Endometrial microvascular endothelial cells (primary cell): Measurements from ENCODE around the gene ST3GAL3. TPM values are rescaled to one million over a fixed set of nuclear protein-coding genes. Genes with fewer than 3 reads are reported as not detected.

Experiments
- in situ Hi-C: cut with HindIII; loops from 2 replicates; pipeline ENCODE4 v1.10.0; 2017; ENCODE audit warnings: low sequenced_read_pairs, low pct_unique_long_range_greater_than_20kb; ENCODE audit errors: inconsistent ontology term
- total RNA-seq: library from RNA; depleted of rRNA; stranded (reverse); fragments of >200 nt; gene quantifications from one replicate; pipeline ENCODE4 v1.2.3, GENCODE V29; 2015; ENCODE audit errors: inconsistent ontology term

The ST3GAL3 gene
- total RNA-seq, 1 donor from 2014 or later, result 9.0 TPM

GRCh38 chr1:43736819-43737218, 29.5 kb downstream of the ST3GAL3 start:
- in situ Hi-C loops, result no loop called here

GRCh38 chr1:43742026-43742425, 34.7 kb downstream of the ST3GAL3 start:
- in situ Hi-C loops, result no loop called here

- in situ Hi-C loops, result no loop called here
Observed at GRCh38 chr1:43743206-43743605, 35.9 kb downstream of the ST3GAL3 start.

- in situ Hi-C loops, result no loop called here
Observed at GRCh38 chr1:43747736-43748135, 40.4 kb downstream of the ST3GAL3 start.

- in situ Hi-C loops, result no loop called here
Observed at GRCh38 chr1:43750083-43750482, 42.7 kb downstream of the ST3GAL3 start.

GRCh38 chr1:43753422-43753821, 46.1 kb downstream of the ST3GAL3 start:
- in situ Hi-C loops, result no loop called here

GRCh38 chr1:43754892-43755291, 47.6 kb downstream of the ST3GAL3 start:
- in situ Hi-C loops, result no loop called here

- in situ Hi-C loops, result no loop called here
Observed at GRCh38 chr1:43757343-43758053, 50.2 kb downstream of the ST3GAL3 start.

GRCh38 chr1:43760745-43761317, 53.5 kb downstream of the ST3GAL3 start:
- in situ Hi-C loops, result loop anchor here (10.0 kb wide), 1 partner anchor 174 kb away; the partner anchor contains the start of gene ARTN

GRCh38 chr1:43763497-43763973, 56.2 kb downstream of the ST3GAL3 start:
- in situ Hi-C loops, result loop anchor here (10.0 kb wide), 1 partner anchor 171 kb away; the partner anchor contains the start of gene ARTN

- in situ Hi-C loops, result loop anchor here (10.0 kb wide), 1 partner anchor 170 kb away; the partner anchor contains the start of gene ARTN
Observed at GRCh38 chr1:43764581-43764980, 57.2 kb downstream of the ST3GAL3 start.

GRCh38 chr1:43766086-43766784, 58.9 kb downstream of the ST3GAL3 start:
- in situ Hi-C loops, result loop anchor here (10.0 kb wide), 1 partner anchor 169 kb away; the partner anchor contains the start of gene ARTN

- in situ Hi-C loops, result loop anchor here (10.0 kb wide), 1 partner anchor 168 kb away; the partner anchor contains the start of gene ARTN
Observed at GRCh38 chr1:43766818-43767525, 59.6 kb downstream of the ST3GAL3 start.

- in situ Hi-C loops, result loop anchor here (10.0 kb wide), 1 partner anchor 167 kb away; the partner anchor contains the start of gene ARTN
Observed at GRCh38 chr1:43768168-43768567, 60.8 kb downstream of the ST3GAL3 start.

- in situ Hi-C loops, result loop anchor here (10.0 kb wide), 1 partner anchor 165 kb away; the partner anchor contains the start of gene ARTN
Observed at GRCh38 chr1:43769350-43769908, 62.1 kb downstream of the ST3GAL3 start.

- in situ Hi-C loops, result no loop called here
Observed at GRCh38 chr1:43770111-43770510, 62.8 kb downstream of the ST3GAL3 start.

GRCh38 chr1:43772978-43773377, 65.6 kb downstream of the ST3GAL3 start:
- in situ Hi-C loops, result no loop called here

GRCh38 chr1:43773821-43774220, 66.5 kb downstream of the ST3GAL3 start:
- in situ Hi-C loops, result no loop called here
